Thymus (tissue), 11 donors: Measurements from ENCODE around the gene LSM5. TPM values are rescaled to one million over a fixed set of nuclear protein-coding genes. Genes with fewer than 3 reads are reported as not detected.
"Not testable (repeated sequence)": the region's sequence is repeated elsewhere in the genome, so short reads cannot be mapped to it uniquely, and the experiment has no call there.

Experiments
- DNase-seq, 9 donors: peaks; one replicate each; pipeline ENCODE4 v3.0.0-alpha.2; 2013; ENCODE audit warnings: low spot score in 9 of 9, low read depth in 6 of 9, missing footprints in 1 of 9
- H3K27ac ChIP-seq, 2 donors: one replicate each; pipeline ENCODE4 v1.5.1; 2013; ENCODE audit warnings: control low read depth in 1 of 2, low read depth in 1 of 2, low read length in 1 of 2, mild to moderate bottlenecking in 1 of 2, moderate library complexity in 1 of 2
- H3K27me3 ChIP-seq, 2 donors: one replicate each; pipeline ENCODE4 v1.5.1; 2013; ENCODE audit warnings: low read length in 1 of 2; ENCODE audit not compliant: control insufficient read depth in 2 of 2, insufficient read depth in 1 of 2
- H3K36me3 ChIP-seq, 2 donors: one replicate each; pipeline ENCODE4 v1.5.1; 2013; ENCODE audit warnings: low read length in 1 of 2, mild to moderate bottlenecking in 1 of 2, moderate library complexity in 1 of 2; ENCODE audit not compliant: control insufficient read depth in 2 of 2, insufficient read depth in 2 of 2
- H3K4me1 ChIP-seq, 2 donors: one replicate each; pipeline ENCODE4 v1.5.1; 2013; ENCODE audit warnings: low read length in 2 of 2; ENCODE audit not compliant: control insufficient read depth in 2 of 2, insufficient read depth in 2 of 2
- H3K4me3 ChIP-seq, 2 donors: one replicate each; pipeline ENCODE4 v1.5.1; 2013; ENCODE audit warnings: low read length in 2 of 2, control low read depth in 1 of 2, mild to moderate bottlenecking in 1 of 2
- H3K9me3 ChIP-seq, 2 donors: one replicate each; pipeline ENCODE4 v1.5.1; 2013; ENCODE audit warnings: low read length in 1 of 2, mild to moderate bottlenecking in 1 of 2; ENCODE audit not compliant: control insufficient read depth in 2 of 2, insufficient read depth in 1 of 2
- WGBS: extraction: QIAGEN DNeasy Blood & Tissue Kit; methylation state at CpG from one replicate; pipeline ENCODE4 v1.1.7; 2013; 5-methylcytosine and 5-hydroxymethylcytosine counted together
- polyA plus RNA-seq: library from polyadenylated mRNA; stranded (reverse); fragments of 200-250 nt; gene quantifications from one replicate; pipeline ENCODE4 v1.2.3, GENCODE V29; 2013
- total RNA-seq: library from RNA; stranded (reverse); fragments of 120-200 nt; gene quantifications from one replicate; pipeline ENCODE4 v1.2.4, GENCODE V29; 2013
- donor health status: healthy.

The LSM5 gene
- total and polyA plus RNA-seq, 2 donors: 93.4 to 168 TPM

GRCh38 chr7:32476816-32477648 is 13.1 kb downstream of the LSM5 start:
- Histone ChIP-seq H3K27me3 (no peaks in the 10 kb centered on the region), H3K36me3 (no peaks in the 10 kb centered on the region), H3K4me3 (no peak overlapping the region), H3K9me3 (no peaks in the 10 kb centered on the region), H3K4me1 (no peaks in the 10 kb centered on the region), H3K27ac (peak overlapping the region in 1 of 2 donors; percentile 64)
- DNase-seq: peak in 1 of 9 donors; percentile 19
- WGBS: 84% methylated on average over 3 of the region's 3 CpGs

- Histone ChIP-seq H3K27ac (no peak overlapping the region), H3K9me3 (no peaks in the 10 kb centered on the region), H3K4me3 (no peak overlapping the region), H3K4me1 (no peaks in the 10 kb centered on the region), H3K27me3 (no peaks in the 10 kb centered on the region), H3K36me3 (no peaks in the 10 kb centered on the region)
- 96% methylated on average over 1 of the region's 1 CpG for WGBS
- no peak for DNase-seq
Observed at GRCh38 chr7:32474008-32474407, 16.2 kb downstream of the LSM5 start.

GRCh38 chr7:32472015-32472414 is 18.2 kb downstream of the LSM5 start:
- Histone ChIP-seq H3K4me1 (no peaks in the 10 kb centered on the region), H3K36me3 (no peaks in the 10 kb centered on the region), H3K4me3 (no peak overlapping the region), H3K27ac (no peak overlapping the region), H3K9me3 (no peaks in the 10 kb centered on the region), H3K27me3 (no peaks in the 10 kb centered on the region)
- DNase-seq: no peak
- WGBS: 86% methylated on average over 9 of the region's 9 CpGs

- DNase-seq: no peak
- WGBS: 72% methylated on average over 5 of the region's 5 CpGs
- H3K36me3 ChIP-seq: no peaks in the 10 kb centered on the region
Observed at GRCh38 chr7:32470871-32471270, 19.3 kb downstream of the LSM5 start.

GRCh38 chr7:32470004-32470403 is 20.2 kb downstream of the LSM5 start:
- not testable (repeated sequence) for H3K27me3 ChIP-seq, H3K36me3 ChIP-seq, DNase-seq, H3K9me3 ChIP-seq, H3K4me1 ChIP-seq, H3K27ac ChIP-seq, H3K4me3 ChIP-seq
- no CpG with 5 or more reads among the region's 2 CpGs for WGBS

More at GRCh38 chr7:32470871-32471270, 19.3 kb downstream of the LSM5 start:
- H3K27ac ChIP-seq: no peak overlapping the region
- no peaks in the 10 kb centered on the region for H3K27me3 ChIP-seq
- H3K9me3 ChIP-seq: no peaks in the 10 kb centered on the region
- H3K4me3 ChIP-seq: no peak overlapping the region
- H3K4me1 ChIP-seq: no peaks in the 10 kb centered on the region

- not testable (repeated sequence) for H3K27ac ChIP-seq, H3K4me1 ChIP-seq, H3K9me3 ChIP-seq, H3K27me3 ChIP-seq, H3K4me3 ChIP-seq, DNase-seq, H3K36me3 ChIP-seq
- 96% methylated on average over 14 of the region's 30 CpGs for WGBS
Observed at GRCh38 chr7:32464641-32465416, 25.4 kb downstream of the LSM5 start.

- Histone ChIP-seq H3K36me3 (no peaks in the 10 kb centered on the region), H3K27me3 (no peaks in the 10 kb centered on the region), H3K4me1 (no peaks in the 10 kb centered on the region), H3K4me3 (no peak overlapping the region), H3K9me3 (no peaks in the 10 kb centered on the region), H3K27ac (no peak overlapping the region)
- no peak for DNase-seq
- 96% methylated on average over 1 of the region's 1 CpG for WGBS
Observed at GRCh38 chr7:32462977-32463376, 27.2 kb downstream of the LSM5 start.

GRCh38 chr7:32462451-32462850 is 27.7 kb downstream of the LSM5 start:
- no peaks in the 10 kb centered on the region for H3K9me3 ChIP-seq
- no peak for DNase-seq
- H3K27ac ChIP-seq: no peak overlapping the region
- no peaks in the 10 kb centered on the region for H3K4me1 ChIP-seq
- H3K27me3 ChIP-seq: no peaks in the 10 kb centered on the region
- no peaks in the 10 kb centered on the region for H3K36me3 ChIP-seq
- no peak overlapping the region for H3K4me3 ChIP-seq

- Histone ChIP-seq H3K27ac (no peak overlapping the region), H3K36me3 (no peaks in the 10 kb centered on the region), H3K4me1 (no peaks in the 10 kb centered on the region), H3K9me3 (no peaks in the 10 kb centered on the region), H3K27me3 (no peaks in the 10 kb centered on the region), H3K4me3 (no peak overlapping the region)
- 95% methylated on average over 2 of the region's 2 CpGs for WGBS
- DNase-seq: no peak
Observed at GRCh38 chr7:32461484-32461883, 28.7 kb downstream of the LSM5 start.
